RWPE2 (cell line): ENCODE results near the gene ZNF37A.

ENCODE experiments used
- ATAC-seq: fragments of 200-7000 bp; cut with Tn5 transposase; 3 replicates; pipeline ENCODE4 v1.9.1; 2021; ENCODE audit warnings: low read depth
- DNase-seq: peaks from one replicate; pipeline ENCODE4 v3.0.0-alpha.2; 2020; ENCODE audit warnings: low spot score
- H3K27ac ChIP-seq: fragments of 450-650 bp; 2 replicates; pipeline ENCODE4 v1.5.1; 2017; ENCODE audit warnings: mild to moderate bottlenecking; ENCODE audit not compliant: poor library complexity, severe bottlenecking
- H3K27me3 ChIP-seq: fragments of 250-450 bp; sonication (Bioruptor Pico); 2 replicates; pipeline ENCODE4 v1.5.1; 2021; ENCODE audit warnings: mild to moderate bottlenecking, moderate library complexity; ENCODE audit not compliant: insufficient read depth, poor library complexity, severe bottlenecking
- H3K36me3 ChIP-seq: fragments of 250-450 bp; sonication (Bioruptor Pico); 2 replicates; pipeline ENCODE4 v1.5.1; 2020; ENCODE audit warnings: low read depth, mild to moderate bottlenecking, moderate library complexity
- H3K4me1 ChIP-seq: fragments of 250-450 bp; sonication (Bioruptor Pico); 2 replicates; pipeline ENCODE4 v1.5.1; 2021; ENCODE audit warnings: mild to moderate bottlenecking, moderate library complexity; ENCODE audit not compliant: insufficient read depth, poor library complexity, severe bottlenecking
- H3K4me3 ChIP-seq: fragments of 250-450 bp; sonication (Bioruptor Pico); 2 replicates; pipeline ENCODE4 v1.5.1; 2021; ENCODE audit warnings: mild to moderate bottlenecking, moderate library complexity; ENCODE audit not compliant: severe bottlenecking
- H3K9me3 ChIP-seq: fragments of 250-450 bp; sonication (Bioruptor Pico); 2 replicates; pipeline ENCODE4 v1.5.1; 2021; ENCODE audit warnings: mild to moderate bottlenecking, moderate library complexity; ENCODE audit not compliant: severe bottlenecking
- CTCF ChIP-seq: fragments of 450-650 bp; IDR thresholded peaks from one replicate; pipeline ENCODE4 v1.5.1; 2017; ENCODE audit warnings: mild to moderate bottlenecking, moderate library complexity; ENCODE audit not compliant: poor library complexity, severe bottlenecking

ZNF37A gene

GRCh38 chr10:38119038-38119437 lies 24.9 kb downstream of the ZNF37A start:
- no peaks in the 10 kb centered on the region for H3K4me1 ChIP-seq
- H3K36me3 ChIP-seq: peaks cover 53% of the 10 kb centered on the region
- peaks cover 57% of the 10 kb centered on the region for H3K9me3 ChIP-seq

GRCh38 chr10:38127812-38128211 lies 33.7 kb downstream of the ZNF37A start:
- H3K36me3 ChIP-seq: no peaks in the 10 kb centered on the region
- H3K9me3 ChIP-seq: peaks cover 14% of the 10 kb centered on the region
- H3K4me3 ChIP-seq: no peak overlapping the region
- H3K27ac ChIP-seq: no peak overlapping the region
- H3K4me1 ChIP-seq: no peaks in the 10 kb centered on the region
- no peak for DNase-seq
- ATAC-seq: no peak
- TF ChIP-seq CTCF: no peak
- no peaks in the 10 kb centered on the region for H3K27me3 ChIP-seq

More at GRCh38 chr10:38119038-38119437, 24.9 kb downstream of the ZNF37A start:
- no peak for ATAC-seq
- no peak overlapping the region for H3K4me3 ChIP-seq
- H3K27ac ChIP-seq: no peak overlapping the region
- no peak for DNase-seq
- H3K27me3 ChIP-seq: no peaks in the 10 kb centered on the region
- TF ChIP-seq CTCF: no peak

- Histone ChIP-seq H3K9me3 (no peaks in the 10 kb centered on the region), H3K36me3 (no peaks in the 10 kb centered on the region), H3K4me1 (no peaks in the 10 kb centered on the region), H3K4me3 (no peak overlapping the region), H3K27me3 (no peaks in the 10 kb centered on the region), H3K27ac (no peak overlapping the region)
- DNase-seq: no peak
- no peak for ATAC-seq
- TF ChIP-seq CTCF: no peak
Observed at GRCh38 chr10:38143587-38143986, 49.5 kb downstream of the ZNF37A start.

GRCh38 chr10:38146579-38147333 lies 52.6 kb downstream of the ZNF37A start:
- H3K9me3 ChIP-seq: no peaks in the 10 kb centered on the region

More at GRCh38 chr10:38146579-38147333, 52.6 kb downstream of the ZNF37A start:
- H3K27me3 ChIP-seq: no peaks in the 10 kb centered on the region
- no peak for ATAC-seq
- DNase-seq: no peak
- no peaks in the 10 kb centered on the region for H3K36me3 ChIP-seq
- H3K27ac ChIP-seq: no peak overlapping the region
- no peak overlapping the region for H3K4me3 ChIP-seq
- TF ChIP-seq CTCF: no peak
- H3K4me1 ChIP-seq: no peaks in the 10 kb centered on the region
